ENCODE measurements around the gene IGFL3.

Gene IGFL3

GRCh38 chr19:46076951-46077814 is 47.3 kb downstream of the IGFL3 start:
- DNase-seq (ENCODE audit: low read depth in 2 of 2): peak; percentile 63 to 67

GRCh38 chr19:46076031-46076880 is 48.2 kb downstream of the IGFL3 start:
- DNase-seq (ENCODE audit: low read depth in 2 of 2): no peak

- no peak for DNase-seq (ENCODE audit: low read depth in 2 of 2)
Observed at GRCh38 chr19:46073268-46073922, 51.1 kb downstream of the IGFL3 start.

Data from fibroblast of skin of left quadriceps (primary cell).